Middle frontal gyrus (tissue), 1 donor: Measurements from ENCODE around the gene MUCL3.
"Not testable (repeated sequence)": the region's sequence is repeated elsewhere in the genome, so short reads cannot be mapped to it uniquely, and the experiment has no call there.

Experiments used
- DNase-seq: peaks from one replicate; pipeline ENCODE4 v3.0.0-alpha.2; 2015; ENCODE audit warnings: low spot score; ENCODE audit errors: extremely low spot score

MUCL3 gene, protein sequence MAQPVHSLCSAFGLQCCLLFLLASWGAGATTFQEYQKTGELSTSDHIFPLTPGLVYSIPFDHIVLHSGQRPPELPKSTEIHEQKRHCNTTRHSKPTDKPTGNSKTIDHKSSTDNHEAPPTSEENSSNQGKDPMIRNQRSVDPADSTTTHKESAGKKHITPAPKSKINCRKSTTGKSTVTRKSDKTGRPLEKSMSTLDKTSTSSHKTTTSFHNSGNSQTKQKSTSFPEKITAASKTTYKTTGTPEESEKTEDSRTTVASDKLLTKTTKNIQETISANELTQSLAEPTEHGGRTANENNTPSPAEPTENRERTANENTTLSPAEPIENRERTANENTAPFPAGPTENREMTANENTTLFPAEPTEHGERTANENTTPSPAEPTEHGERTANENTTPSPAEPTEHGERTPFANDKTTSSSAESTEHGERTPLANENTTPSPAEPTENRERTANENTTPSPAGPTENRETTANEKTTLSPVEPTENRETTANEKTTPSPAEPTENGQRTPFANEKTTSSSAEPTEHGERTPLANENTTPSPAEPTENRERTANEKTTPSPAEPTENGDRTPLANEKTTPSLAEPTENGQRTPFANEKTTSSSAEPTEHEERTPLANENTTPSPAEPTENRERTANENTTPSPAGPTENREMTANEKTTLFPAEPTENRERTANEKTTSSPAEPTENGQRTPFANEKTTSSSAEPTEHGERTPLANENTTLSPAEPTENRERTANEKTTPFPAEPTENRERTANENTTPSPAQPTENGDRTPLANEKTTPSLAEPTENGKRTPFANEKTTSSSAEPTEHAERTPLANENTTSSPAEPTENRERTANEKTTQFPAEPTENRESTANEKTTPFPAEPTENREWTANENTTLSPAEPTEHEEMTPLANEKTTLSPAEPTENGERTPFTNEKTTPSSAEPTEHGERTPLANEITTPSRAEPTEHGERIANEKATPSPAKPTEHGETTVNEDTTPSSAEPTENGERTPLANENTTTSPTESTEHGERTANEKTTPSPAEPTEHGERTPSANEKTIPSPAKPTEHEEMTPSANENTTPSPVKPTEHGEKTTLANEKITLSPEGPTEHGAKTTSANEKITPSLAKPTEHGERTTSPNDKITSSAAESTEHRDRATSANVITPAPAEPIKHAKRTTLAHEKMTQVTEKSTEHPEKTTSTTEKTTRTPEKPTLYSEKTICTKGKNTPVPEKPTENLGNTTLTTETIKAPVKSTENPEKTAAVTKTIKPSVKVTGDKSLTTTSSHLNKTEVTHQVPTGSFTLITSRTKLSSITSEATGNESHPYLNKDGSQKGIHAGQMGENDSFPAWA (N-terminal part only)

DNA sequence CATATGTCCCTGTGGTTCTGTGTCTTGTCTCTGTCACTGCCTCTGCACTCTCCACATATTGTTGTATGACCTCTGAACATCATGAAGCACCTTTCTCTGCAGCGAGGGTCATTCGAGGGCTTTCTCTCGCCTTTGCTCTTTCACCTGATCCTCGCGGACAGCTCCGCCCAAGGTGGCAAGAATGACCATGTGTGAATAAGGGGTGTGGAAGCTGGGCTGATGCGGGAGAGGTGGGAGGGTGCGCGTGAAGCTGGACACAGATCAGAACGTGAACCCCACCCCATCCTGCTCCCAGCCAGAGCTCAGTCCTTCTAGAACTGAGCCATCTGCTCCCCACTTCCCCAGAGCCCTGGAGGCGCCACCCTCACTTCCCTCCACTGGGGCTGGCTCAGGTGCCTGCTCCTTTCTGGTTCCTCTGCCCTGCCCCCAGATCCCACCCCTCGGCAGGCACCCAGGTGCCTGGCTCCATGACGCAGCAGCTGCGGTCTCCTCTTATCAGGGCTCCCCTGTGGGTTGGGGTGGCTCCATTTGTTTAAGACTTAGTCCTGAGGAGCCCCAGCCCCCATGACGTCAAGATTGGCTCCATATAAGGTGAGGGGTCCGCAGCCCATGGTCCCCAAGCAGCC, at the start of gene MUCL3:
Gene MUCL3 (plus strand): TSS at position 613 of the 626 bp plus-strand sequence. CDS start 27 bp downstream, outside the sequence.
- no peak for DNase-seq

DNA sequence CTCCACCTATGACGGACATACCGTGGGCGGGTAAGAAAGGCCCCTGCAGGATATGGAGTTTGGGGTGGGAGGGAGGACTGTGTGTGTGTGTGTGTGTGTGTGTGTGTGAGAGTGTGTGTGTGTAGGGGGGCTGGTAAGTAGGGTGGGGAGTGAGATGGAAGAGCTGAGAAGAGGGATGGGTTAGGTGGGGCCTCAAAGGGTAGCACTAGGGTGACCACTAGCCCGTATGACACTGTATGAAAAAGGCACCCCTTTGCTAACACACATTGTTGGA, 49.4 kb upstream of the MUCL3 start:
- no peak for DNase-seq

DNA sequence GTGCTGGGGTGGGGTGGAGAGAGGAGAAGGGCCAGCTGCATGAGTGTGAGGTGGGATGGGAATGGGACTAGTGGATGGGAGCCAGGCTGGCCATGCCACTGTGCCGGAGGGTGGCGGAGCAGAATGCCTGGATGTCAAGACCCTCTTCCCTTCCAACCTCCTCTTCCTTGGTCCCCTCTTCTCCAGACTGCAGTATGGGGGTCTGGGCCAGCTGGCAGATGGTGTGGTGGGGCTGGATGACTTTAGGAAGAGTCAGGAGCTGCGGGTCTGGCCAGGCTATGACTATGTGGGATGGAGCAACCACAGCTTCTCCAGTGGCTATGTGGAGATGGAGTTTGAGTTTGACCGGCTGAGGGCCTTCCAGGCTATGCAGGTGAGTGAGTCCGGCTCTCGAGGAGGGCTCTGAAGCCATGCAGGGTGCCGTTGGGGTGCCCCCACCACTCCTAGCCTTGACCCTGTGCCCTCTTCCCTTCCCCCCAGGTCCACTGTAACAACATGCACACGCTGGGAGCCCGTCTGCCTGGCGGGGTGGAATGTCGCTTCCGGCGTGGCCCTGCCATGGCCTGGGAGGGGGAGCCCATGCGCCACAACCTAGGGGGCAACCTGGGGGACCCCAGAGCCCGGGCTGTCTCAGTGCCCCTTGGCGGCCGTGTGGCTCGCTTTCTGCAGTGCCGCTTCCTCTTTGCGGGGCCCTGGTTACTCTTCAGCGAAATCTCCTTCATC, 48.8 kb upstream of the MUCL3 start:
- DNase-seq = no peak

DNA sequence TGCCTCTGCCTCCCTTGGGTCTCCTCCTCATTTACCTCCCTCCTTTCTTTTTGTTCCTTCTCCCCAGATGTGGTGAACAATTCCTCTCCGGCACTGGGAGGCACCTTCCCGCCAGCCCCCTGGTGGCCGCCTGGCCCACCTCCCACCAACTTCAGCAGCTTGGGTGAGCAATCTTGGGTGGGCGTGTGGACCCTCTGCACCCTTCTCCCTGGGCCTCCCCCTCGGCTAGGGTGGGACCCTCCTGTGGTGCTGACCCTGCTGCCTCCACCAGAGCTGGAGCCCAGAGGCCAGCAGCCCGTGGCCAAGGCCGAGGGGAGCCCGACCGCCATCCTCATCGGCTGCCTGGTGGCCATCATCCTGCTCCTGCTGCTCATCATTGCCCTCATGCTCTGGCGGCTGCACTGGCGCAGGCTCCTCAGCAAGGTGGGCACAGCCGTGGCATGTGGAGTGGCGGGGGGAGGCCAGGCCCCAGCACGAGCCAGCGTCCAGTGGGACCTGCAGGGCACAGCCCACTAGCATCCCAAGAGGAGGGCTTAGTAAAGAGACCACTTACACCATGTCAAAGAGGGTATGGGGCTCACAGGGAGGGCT, 47.7 kb upstream of the MUCL3 start:
- DNase-seq = no peak

DNA sequence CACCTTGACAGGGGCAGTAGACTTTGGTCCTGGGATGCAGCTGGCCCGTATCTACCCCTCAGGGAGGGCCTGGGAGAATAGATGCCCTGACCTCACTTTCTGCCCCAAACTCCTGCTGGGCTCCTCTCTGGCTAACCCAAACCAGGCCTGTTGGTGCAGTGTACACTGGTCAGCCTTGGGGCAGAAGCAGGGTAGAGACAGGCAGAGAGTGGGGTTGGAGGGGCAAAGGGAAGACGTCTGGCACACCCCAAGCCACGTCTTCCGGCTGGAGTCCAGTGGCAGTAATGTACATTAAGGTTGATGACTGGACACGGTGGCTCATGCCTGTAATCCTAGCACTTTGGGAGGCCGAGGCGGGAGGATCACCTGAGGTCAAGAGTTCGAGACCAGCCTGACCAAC, 47.1 kb upstream of the MUCL3 start:
- DNase-seq = no peak

DNA sequence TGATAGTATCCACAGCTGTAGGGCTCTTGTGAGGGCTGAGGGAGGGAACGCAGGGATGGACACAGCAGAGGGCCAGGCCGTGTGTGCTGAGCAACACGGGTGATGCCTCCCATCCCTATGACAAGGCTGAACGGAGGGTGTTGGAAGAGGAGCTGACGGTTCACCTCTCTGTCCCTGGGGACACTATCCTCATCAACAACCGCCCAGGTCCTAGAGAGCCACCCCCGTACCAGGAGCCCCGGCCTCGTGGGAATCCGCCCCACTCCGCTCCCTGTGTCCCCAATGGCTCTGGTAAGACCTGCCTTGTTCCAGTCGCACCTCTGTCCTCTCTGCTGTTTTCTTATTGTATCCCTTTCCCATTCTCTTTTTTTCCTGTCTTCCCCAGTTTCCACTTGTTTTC, 46.4 kb upstream of the MUCL3 start:
- DNase-seq = no peak

DNA sequence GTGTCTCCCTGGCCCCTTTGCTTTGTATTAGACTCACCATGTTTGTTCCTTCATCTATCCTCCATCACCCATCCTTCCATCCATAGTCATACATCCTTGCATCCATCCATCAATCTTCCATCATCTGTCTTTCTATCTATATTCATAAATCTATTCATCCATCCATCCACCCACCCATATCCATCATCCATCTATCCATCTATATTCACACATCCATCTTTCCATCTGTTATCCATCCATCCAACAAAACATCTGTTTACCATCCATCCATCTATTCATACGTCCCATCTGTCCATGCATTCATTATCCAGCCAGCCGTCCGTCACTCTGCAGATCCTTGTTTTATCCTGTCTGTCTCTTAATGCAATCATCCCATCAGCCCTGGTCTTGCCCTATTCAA, 45.8 kb upstream of the MUCL3 start:
- no peak for DNase-seq

DNA sequence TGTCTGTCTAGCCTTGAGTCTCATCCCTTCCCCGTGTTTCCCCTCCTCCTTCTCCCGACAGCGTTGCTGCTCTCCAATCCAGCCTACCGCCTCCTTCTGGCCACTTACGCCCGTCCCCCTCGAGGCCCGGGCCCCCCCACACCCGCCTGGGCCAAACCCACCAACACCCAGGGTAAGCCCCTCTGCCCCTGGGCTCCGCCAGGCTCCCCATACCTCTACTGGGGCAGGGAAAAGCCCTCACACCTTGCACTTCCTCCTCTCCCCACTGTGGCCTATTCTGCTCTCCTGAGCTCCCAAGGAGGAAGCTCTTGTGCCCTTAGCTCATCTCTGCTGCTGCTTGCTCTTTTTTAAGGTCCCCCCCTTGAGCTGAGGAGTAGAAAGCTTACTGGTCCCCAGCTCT, 45.4 kb upstream of the MUCL3 start:
- no peak for DNase-seq

DNA sequence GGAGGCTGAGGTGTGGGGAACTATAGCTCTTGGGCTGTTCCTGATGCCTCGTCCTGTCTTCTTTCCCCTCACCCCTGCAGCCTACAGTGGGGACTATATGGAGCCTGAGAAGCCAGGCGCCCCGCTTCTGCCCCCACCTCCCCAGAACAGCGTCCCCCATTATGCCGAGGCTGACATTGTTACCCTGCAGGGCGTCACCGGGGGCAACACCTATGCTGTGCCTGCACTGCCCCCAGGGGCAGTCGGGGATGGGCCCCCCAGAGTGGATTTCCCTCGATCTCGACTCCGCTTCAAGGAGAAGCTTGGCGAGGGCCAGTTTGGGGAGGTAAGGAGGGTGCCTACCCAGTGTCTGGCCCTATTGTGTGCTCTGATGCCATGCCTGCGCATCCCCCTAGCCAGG, 44.2 kb upstream of the MUCL3 start:
- no peak for DNase-seq

DNA sequence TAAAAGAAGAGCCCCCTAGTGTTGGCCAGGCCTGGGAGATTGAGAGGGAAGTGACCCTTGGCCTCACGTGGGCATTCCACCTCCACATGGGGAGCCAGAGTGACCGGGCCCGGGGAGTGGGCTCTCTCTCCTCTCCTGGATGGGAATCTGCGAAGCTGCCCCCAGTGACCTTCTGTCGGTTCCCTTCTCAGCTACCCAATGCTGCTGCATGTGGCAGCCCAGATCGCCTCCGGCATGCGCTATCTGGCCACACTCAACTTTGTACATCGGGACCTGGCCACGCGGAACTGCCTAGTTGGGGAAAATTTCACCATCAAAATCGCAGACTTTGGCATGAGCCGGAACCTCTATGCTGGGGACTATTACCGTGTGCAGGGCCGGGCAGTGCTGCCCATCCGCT, 42.9 kb upstream of the MUCL3 start:
- DNase-seq = no peak

DNA sequence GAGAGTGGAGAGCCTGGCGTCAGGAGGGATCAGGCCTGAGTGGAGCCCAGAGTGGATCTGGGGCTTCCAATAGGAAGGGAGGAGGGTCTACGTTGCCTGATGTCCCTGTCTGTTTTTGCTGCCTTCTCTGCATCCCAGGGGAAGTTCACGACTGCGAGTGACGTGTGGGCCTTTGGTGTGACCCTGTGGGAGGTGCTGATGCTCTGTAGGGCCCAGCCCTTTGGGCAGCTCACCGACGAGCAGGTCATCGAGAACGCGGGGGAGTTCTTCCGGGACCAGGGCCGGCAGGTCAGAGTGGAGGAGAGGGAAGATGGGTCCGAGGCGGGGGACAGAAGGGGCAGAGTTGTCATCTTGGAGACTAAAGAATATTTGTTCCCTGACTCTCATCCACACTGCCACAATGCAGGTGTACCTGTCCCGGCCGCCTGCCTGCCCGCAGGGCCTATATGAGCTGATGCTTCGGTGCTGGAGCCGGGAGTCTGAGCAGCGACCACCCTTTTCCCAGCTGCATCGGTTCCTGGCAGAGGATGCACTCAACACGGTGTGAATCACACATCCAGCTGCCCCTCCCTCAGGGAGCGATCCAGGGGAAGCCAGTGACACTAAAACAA, 41.9 kb upstream of the MUCL3 start:
- DNase-seq = no peak

DNA sequence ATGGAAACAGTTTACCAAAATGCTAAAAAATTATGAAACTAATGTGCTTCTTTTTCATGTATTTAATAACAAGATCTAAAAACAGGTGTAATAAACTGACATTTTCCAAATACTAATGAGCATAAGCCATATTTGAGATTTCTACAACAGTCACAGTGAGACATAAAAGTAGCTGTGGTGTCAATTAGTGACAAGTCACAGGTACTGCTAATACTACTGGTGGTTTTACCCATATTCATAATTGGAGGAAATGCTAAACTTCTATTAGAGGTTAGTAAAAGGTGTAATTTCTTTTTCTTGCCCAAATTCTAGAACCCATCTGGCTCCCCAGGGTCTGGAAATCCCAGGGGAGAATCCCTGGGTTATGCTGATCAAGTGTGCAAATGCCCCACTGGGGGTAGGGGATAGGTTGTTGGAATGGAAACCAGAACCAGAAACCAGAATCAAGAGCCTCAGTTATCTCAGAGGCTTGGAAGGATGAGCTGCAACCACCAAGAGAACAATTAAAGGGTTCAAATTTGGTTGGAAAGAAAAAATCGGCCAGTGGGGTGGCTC, 39.8 kb upstream of the MUCL3 start:
- DNase-seq = no peak

DNA sequence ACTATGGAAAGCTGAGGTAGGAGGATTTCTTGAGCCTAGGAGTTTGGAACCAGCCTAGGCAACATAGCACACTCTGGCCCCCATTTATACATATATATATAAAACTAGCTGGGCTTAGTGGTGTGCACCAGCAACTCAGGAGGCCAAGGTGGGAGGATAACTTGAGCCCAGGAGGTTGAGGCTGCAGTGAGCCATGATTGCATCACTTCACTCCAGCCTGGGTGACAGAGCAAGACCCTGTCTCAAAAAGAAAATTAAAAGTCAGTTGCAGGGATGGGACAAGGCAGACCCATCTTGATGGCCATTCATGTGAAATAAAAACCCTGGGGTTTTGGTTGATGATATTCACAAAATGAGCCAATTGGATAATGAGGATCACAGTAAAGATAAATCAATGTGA, 39.3 kb upstream of the MUCL3 start:
- no peak for DNase-seq

DNA sequence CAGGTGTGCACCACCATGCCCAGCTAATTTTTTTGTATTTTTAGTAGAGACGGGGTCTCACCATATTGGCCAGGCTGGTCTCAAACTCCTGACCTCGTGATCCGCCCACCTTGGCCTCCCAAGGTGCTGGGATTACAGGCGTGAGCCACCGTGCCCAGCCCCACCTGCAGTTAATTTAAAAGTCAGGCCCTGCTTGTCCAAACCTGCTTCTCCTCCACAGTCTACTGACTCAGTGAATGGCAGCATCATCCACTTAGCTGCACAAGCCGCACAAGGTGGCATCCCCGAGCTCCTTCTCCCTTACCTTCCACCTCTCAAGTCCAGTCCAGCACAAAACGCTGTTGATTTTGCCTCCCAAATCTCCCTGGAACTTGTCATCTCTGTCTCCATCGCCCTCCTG, 38.6 kb upstream of the MUCL3 start:
- not testable (repeated sequence) for DNase-seq

DNA sequence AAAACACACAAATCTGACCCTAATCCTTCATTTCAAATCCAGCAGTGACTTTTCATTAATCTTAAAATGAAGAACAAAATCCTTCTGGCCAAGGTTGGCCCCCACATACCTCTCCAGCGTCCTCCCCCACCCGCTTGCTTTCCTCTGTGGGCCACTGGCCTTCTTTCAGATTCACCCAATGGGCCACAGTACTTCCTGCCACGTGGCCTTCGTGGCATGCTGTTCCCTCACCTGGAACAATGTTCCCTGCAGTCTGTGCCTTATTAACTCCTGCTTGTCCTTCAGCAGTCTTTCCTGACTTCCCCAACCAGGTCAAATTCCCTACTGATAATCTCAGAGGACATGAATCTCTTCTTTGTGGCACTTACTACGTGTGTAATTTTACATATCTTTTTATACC, 38.1 kb upstream of the MUCL3 start:
- no peak for DNase-seq

DNA sequence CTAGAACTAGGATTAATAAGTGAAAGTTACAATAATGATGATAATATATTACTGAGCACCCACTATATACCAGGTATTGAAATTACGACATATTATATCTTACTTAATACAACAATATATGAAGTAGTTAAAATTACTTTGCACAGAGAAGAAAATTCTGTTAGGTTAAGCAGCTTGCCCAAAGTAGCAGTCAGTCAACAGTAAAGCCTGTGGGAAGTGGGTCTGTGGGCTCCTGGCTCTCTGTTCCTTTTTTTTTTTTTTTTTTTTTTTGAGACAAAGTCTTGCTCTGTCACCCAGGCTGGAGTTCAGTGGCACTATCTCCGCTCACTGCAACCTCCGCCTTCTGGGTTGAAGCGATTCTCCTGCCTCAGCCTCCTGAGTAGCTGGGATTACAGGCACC, 37.5 kb upstream of the MUCL3 start:
- no peak for DNase-seq

DNA sequence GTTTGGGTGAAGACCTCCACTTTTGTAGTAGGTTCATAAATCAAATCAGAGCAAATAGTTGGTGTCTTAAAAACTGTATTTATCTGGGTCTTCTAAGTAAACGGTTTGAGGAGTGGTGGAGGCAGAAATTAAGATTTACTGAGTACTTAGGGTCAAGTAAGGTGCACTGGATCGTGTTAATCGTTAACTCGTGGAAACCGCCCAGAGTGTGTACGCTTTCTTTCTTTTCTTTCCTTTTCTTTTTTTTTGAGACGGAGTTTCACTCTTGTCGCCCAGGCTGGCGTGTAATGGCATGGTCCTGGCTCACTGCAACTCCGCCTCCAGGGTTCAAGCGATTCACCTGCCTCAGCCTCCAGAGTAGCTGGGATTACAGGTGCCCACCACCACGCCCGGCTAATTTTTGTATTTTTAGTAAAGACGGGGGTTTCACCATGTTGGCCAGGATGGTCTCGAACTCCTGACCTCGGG, 33.4 kb upstream of the MUCL3 start:
- not testable (repeated sequence) for DNase-seq

DNA sequence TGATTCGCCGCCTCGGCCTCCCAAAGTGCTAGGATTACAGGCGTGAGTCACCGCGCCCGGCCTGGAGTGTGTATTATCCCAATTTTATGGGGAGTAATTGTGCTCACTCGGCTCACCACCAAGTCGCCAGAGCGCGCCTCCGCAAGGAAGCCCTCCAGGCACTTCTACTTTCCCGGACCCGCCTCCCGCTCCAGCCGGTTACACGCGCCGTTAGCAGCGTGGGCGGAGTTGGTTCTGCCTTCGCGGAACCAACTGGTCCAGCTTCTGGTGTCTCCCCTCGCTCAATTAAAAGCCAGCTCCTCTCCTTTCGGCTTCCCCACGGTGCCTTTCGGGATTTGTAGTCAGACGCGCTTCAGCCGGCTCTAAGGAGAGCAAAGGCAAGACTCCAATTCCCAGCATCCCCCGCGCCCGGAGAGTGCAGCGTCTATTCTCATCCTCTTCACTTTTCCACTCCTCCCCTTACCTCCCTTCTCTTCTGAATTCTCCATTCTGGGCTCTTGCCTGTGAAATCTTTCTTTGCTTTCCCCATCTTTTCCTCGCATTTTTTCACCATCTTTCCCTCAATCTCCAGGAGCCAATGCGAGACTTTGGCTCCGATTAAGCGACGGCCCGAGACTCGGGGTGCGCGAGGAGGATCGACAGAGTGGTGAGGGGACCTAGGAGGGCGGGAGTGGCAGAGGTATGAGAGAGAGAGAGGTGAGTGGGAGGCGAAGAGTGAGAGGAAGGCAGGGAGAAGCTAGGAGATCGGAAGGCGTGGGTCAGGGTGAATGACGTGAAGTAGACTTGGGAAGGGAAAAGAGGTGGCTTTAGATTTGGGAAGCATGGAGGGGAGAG, 32.8 kb upstream of the MUCL3 start, which contains the start of gene GTF2H4:
Gene GTF2H4 (plus strand): TSS at position 450 of the 834 bp plus-strand sequence.
- DNase-seq = peak; percentile 95
